GM12872 (cell line): Measurements from ENCODE around the gene ULK4.

Experiments
- TF ChIP-seq, protein P1 (sequence below): IDR thresholded peaks from 3 replicates; pipeline ENCODE4 v1.5.1; 2011; ENCODE audit warnings: low read depth, mild to moderate bottlenecking, low read length, moderate library complexity; ENCODE audit not compliant: insufficient read depth

The ULK4 gene

DNA sequence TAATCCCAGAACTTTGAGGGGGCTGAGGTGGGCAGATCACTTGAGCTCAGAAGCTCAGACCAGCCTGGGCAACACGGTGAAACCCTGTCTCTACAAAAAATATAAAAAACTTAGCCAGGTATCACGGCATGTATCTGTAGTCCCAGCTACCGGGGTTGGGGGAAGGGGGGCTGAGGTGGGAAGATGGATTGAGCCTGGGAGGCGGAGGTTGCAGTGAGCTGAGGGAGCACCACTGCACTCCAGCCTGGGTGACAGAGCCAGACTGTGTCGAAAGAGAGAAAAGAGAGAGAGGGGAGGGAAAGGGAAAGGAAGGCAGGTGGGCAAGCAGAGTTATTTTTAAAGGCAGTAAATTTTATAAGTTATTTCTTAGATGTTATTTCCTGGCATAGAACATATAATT is 368.1 kb downstream of the ULK4 start:
- TF ChIP-seq, protein P1, sequence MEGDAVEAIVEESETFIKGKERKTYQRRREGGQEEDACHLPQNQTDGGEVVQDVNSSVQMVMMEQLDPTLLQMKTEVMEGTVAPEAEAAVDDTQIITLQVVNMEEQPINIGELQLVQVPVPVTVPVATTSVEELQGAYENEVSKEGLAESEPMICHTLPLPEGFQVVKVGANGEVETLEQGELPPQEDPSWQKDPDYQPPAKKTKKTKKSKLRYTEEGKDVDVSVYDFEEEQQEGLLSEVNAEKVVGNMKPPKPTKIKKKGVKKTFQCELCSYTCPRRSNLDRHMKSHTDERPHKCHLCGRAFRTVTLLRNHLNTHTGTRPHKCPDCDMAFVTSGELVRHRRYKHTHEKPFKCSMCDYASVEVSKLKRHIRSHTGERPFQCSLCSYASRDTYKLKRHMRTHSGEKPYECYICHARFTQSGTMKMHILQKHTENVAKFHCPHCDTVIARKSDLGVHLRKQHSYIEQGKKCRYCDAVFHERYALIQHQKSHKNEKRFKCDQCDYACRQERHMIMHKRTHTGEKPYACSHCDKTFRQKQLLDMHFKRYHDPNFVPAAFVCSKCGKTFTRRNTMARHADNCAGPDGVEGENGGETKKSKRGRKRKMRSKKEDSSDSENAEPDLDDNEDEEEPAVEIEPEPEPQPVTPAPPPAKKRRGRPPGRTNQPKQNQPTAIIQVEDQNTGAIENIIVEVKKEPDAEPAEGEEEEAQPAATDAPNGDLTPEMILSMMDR: no peak

DNA sequence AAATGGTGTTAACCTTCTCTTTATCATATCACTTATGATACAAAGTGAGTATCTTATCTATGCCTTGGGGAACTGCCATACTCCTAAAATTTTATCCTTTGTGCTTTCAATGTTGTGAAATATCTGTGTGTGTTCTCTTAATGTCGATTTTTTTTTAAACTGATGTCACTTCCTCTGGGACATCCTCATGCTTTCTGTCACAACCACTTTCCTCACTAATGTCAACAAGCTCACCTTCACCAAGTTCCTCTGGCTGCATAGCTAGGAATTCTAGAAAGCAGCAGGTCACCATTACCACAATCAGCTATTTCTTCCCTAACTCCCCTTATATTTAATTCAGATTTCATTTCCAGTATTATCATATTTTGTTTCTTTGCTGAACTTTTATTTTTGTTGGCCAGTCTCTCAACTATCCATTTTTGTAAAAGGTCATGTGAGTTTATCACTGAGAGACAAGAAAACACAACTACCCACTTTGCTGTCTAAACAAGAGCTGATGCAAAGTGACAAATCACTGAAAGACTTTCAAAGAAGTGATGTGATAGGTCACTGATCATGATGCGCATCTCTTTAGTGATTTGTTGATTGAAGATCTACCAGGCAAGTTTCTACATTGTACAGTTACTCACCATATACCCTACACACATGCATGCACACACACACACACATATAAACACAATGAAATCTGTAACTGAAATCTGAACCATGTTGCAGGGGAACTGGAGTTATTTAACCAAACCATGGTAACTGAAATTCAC is 369.0 kb downstream of the ULK4 start:
- TF ChIP-seq, protein P1: no peak

DNA sequence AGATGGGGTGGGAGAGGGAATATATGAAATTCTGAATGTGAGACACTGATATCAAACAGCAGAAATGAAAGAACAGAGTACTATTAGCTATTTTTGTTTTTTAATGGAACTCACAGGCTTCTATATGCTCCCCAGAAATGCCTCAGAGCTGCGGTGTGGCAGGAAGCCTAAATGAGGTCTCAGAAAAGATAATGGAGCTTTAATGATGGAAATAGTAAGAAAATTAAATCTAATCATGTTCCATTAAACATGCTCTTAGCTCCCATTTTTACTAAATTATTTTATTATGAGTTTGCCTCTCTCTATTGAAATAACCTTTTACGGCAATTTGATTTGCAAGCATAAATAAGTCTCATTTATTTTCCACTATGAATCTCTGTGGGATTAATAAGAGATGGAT is 378.9 kb downstream of the ULK4 start:
- TF ChIP-seq, protein P1: no peak

DNA sequence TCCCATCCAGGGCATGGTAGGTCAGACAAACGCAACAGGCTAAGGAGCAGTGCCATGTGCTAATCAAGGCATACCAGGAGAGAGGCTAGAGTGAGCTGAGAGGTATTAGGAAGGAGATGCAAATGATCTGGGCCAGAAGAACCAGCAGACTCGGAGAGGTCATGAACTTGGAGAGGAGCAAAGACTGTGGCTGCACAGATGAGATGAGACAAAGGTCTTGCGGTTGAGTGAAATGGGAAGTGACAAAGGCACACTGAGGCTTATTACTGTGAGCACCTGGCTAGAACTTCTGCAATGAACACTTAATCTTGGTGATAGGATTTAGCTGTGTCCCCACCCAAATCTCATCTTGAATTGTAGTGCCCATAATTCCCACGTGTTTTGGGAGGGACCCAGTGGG is 380.2 kb downstream of the ULK4 start:
- TF ChIP-seq, protein P1: no peak

DNA sequence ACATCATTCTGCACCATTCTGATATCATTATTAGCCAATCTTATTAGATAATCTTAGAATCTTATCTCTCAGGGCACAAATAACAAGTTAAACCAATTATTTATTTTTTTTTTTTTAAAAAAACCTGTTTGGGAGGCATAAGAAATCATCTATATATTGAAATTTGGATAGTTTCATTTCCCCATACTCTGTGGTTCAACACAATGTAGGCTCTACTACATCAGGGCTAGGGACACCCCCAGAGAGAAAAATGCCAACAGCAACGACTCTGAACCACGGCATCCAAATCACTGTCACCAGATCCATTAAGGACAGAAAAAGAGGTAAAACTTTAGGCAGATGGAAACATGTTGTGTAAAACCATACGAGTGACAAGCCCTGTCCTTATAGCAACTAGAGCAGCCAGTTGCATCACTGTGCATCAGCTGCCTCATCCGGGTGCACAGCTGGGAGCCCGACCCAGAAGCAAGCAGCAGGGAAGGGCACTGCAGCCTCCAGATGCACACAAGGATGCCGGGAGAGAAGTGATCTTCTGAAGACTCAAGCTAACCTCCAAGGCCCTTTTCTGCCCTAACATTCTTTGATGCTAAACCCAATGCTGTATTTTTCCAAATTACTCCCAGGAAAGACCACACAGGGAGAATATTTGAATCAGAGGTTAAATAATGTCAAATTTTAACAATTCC is 381.5 kb downstream of the ULK4 start:
- TF ChIP-seq, protein P1: no peak

DNA sequence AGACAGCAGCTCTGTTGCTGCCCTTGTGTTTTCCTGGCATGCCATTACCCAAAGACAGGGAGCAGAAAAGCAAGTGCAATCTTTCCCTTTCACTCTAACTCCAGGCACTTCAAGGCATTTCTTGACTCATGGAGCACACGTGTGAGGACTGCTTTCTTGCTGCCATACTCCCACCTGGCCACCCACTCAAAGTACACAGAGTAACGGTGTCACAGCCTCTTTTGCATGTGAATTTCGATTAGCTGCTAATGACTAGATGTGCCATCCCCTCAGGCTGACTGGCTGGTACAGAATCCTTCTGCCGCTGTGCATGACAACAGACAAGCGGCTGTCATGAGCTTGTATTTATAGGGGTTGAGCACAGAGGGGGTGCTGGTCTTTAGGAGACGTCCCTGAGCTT is 382.0 kb downstream of the ULK4 start:
- TF ChIP-seq, protein P1: no peak

DNA sequence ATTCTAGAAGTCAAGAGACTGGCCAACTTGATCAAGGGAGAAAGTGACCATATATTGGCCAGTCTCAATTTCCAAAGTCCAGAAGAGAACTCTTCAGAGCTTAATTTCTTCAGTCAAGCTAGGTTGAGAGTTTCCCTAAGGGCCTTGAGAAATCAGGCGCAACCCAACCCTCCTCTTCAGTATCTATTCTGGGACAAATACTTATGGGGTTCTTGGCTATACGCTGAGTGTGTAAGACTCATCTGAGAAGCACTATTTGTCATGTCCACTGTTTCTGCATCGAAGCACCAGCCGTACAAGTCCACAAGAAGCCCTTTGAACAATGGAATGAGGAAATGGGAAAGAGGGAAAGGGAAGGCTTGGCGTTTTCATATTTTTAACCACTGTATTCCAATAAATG is 383.1 kb downstream of the ULK4 start:
- TF ChIP-seq, protein P1: no peak
